Astrocyte (in vitro differentiated cells and primary cell): ENCODE measurements around the gene ERC1.

Experiments used
- CTCF ChIP-seq: IDR thresholded peaks from 2 replicates; pipeline ENCODE4 v1.5.1; 2011; ENCODE audit warnings: low read depth, mild to moderate bottlenecking, inconsistent platforms, low read length, moderate library complexity; ENCODE audit not compliant: insufficient read depth
- EZH2 ChIP-seq: IDR thresholded peaks from 2 replicates; pipeline ENCODE4 v1.6.1; 2012; ENCODE audit warnings: mild to moderate bottlenecking, low read length, inconsistent platforms; ENCODE audit not compliant: insufficient read depth

- TF ChIP-seq CTCF, result no peak
- no peak for TF ChIP-seq EZH2
These were observed 619 bp downstream of the ERC1 start for GRCh38 chr12:991350-992333.
